ENCODE results near the gene MED15. TPM values are rescaled to one million over a fixed set of nuclear protein-coding genes. Genes with fewer than 3 reads are reported as not detected.

MED15 gene
- total and polyA plus RNA-seq, 2 of the 4 experiments (the other 2 are of a cell fraction), result 19.0 to 68.8 TPM

DNA sequence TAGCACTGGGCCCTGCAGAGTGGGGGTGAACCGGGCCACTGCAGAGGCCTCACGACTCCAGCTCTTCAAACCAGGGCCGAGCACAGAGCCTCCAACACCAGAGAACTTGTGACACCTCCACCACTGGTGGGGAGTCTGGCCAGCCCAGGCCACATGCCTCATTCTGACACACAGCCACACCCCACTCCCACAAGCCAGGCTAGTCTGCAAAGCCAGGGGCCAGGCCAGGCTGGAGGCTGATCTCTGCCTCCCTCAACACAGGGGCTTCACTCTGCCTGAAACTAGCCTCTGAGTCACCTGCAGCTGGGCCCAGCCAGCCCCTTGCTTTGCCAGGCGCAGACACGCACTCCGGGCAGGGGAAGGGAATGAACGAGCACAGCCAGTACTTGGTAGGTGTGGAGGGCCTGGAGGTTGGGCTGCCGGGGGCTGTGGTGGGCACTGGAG is 102.9 kb downstream of the MED15 start:
- in situ Hi-C loops (cut with MboI; ENCODE audit: low sequenced_read_pairs), result no loop called here
- CTCF ChIA-PET, result no interaction called here
- DNase-seq, result no peak

More for the DNA sequence above, 102.9 kb downstream of the MED15 start:
- no peak overlapping the region for H3K14ac ChIP-seq (replicated peaks; ENCODE audit: low read depth, low read length)
- no peak overlapping the region for H3K4ac ChIP-seq (ENCODE audit: low read depth, low read length)
- dilution Hi-C loops (cut with HindIII; ENCODE audit: low sequenced_read_pairs, unreplicated experiment), result no loop called here
- H3K27ac ChIP-seq (ENCODE audit: insufficient read depth, low read length), result no peak overlapping the region
- POLR2A ChIA-PET (ENCODE audit: unreplicated experiment), result no interaction called here
- ATAC-seq (ENCODE audit: low read depth), result no peak; the same call in 1 of the 2 replicates
- H2BK120ac ChIP-seq (ENCODE audit: low read depth, low read length), result no peak overlapping the region
- no TSS peak for BruUV-seq (replicated peaks)
- H2AFZ ChIP-seq (replicated peaks; ENCODE audit: low read length, poor library complexity), result peak overlapping the region; percentile 61
- no peak overlapping the region for H3K4me3 ChIP-seq (ENCODE audit: insufficient read depth, low read depth, low read length)
- no peaks in the 10 kb centered on the region for H3K4me1 ChIP-seq (ENCODE audit: control insufficient read depth, insufficient read depth, low read length)
- no peaks in the 10 kb centered on the region for H3K9me3 ChIP-seq (ENCODE audit: control insufficient read depth, insufficient read depth, low read length)
- no peaks in the 10 kb centered on the region for H3K36me3 ChIP-seq (ENCODE audit: control insufficient read depth, insufficient read depth, low read length)
- H3K4me2 ChIP-seq (ENCODE audit: low read depth, low read length), result no peak overlapping the region
- no peak overlapping the region for H4K91ac ChIP-seq (ENCODE audit: insufficient read depth, low read depth, low read length)
- intact Hi-C loops (cut with micrococcal nuclease), result no loop called here
- 79% methylated on average over 5 of the region's 8 CpGs; no CpG with 5 or more reads in 1 of the 2 experiments for WGBS, 2 experiments (ENCODE audit: extremely low coverage in 2 of 2, insufficient read length in 1 of 2)
- no peak overlapping the region for H4K8ac ChIP-seq (ENCODE audit: low read depth in 2 of 2, low read length in 2 of 2)
- H3K79me1 ChIP-seq (ENCODE audit: low read depth in 1 of 2, low read length in 2 of 2), result no peaks in the 10 kb centered on the region
- no peak overlapping the region for H3K18ac ChIP-seq (ENCODE audit: low read depth, low read length)
- no peaks in the 10 kb centered on the region for H3K9me1 ChIP-seq (ENCODE audit: insufficient read depth, low read length)
- no peak overlapping the region for H2AK5ac ChIP-seq (ENCODE audit: low read depth, low read length)
- no peak overlapping the region for H3K23ac ChIP-seq (ENCODE audit: low read depth, low read length)
- H4K5ac ChIP-seq (ENCODE audit: low read depth, low read length), result no peak overlapping the region
- no peaks in the 10 kb centered on the region for H4K20me1 ChIP-seq (ENCODE audit: insufficient read depth, low read length)
- TF ChIP-seq SMC3 (IDR thresholded peaks at IDR 0.05; ENCODE audit: low read depth, low read length), result no peak
- TF ChIP-seq, protein P1, sequence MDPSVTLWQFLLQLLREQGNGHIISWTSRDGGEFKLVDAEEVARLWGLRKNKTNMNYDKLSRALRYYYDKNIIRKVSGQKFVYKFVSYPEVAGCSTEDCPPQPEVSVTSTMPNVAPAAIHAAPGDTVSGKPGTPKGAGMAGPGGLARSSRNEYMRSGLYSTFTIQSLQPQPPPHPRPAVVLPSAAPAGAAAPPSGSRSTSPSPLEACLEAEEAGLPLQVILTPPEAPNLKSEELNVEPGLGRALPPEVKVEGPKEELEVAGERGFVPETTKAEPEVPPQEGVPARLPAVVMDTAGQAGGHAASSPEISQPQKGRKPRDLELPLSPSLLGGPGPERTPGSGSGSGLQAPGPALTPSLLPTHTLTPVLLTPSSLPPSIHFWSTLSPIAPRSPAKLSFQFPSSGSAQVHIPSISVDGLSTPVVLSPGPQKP (IDR thresholded peaks at IDR 0.05; ENCODE audit: borderline replicate concordance, low read depth, low read length), result no peak
- TF ChIP-seq FOS (IDR thresholded peaks at IDR 0.05; ENCODE audit: low read depth, low read length), result no peak
- no peak for TF ChIP-seq RAD21 (IDR thresholded peaks at IDR 0.05; ENCODE audit: low read length)
- no peak for TF ChIP-seq POLR2A (IDR thresholded peaks at IDR 0.05; ENCODE audit: low read depth, low read length)
- TF ChIP-seq, protein P2, sequence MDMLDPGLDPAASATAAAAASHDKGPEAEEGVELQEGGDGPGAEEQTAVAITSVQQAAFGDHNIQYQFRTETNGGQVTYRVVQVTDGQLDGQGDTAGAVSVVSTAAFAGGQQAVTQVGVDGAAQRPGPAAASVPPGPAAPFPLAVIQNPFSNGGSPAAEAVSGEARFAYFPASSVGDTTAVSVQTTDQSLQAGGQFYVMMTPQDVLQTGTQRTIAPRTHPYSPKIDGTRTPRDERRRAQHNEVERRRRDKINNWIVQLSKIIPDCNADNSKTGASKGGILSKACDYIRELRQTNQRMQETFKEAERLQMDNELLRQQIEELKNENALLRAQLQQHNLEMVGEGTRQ (IDR thresholded peaks at IDR 0.05; ENCODE audit: low read depth, low read length), result no peak
- TF ChIP-seq BHLHE40 (IDR thresholded peaks at IDR 0.05; ENCODE audit: low read depth, low read length), result no peak
- no peak for TF ChIP-seq MAFK (IDR thresholded peaks at IDR 0.05; ENCODE audit: low read depth, low read length)
- TF ChIP-seq MAZ (IDR thresholded peaks at IDR 0.05; ENCODE audit: borderline replicate concordance, low read depth, low read length), result no peak
- TF ChIP-seq RFX5 (IDR thresholded peaks at IDR 0.05; ENCODE audit: low read depth, low read length), result no peak
- no peak for TF ChIP-seq MXI1 (IDR thresholded peaks at IDR 0.05; ENCODE audit: borderline replicate concordance, low read depth, low read length)
- TF ChIP-seq NFE2L2 (IDR thresholded peaks at IDR 0.05; ENCODE audit: low read depth, low read length), result no peak
- no peak overlapping the region for H2BK5ac ChIP-seq (ENCODE audit: low read depth, low read length, poor library complexity, severe bottlenecking)
- peaks cover 61% of the 10 kb centered on the region for H3K27me3 ChIP-seq (ENCODE audit: control insufficient read depth, insufficient read depth, low read length)
- no peak overlapping the region for H3K9ac ChIP-seq (ENCODE audit: low read depth, low read length)
- no peak overlapping the region for H2BK20ac ChIP-seq (ENCODE audit: low read depth, low read length)
- H2BK15ac ChIP-seq (ENCODE audit: low read depth, low read length), result no peak overlapping the region
- H2AK9ac ChIP-seq (replicated peaks; ENCODE audit: low read depth, low read length, poor library complexity), result peak overlapping the region; percentile 28
- no peak overlapping the region for H3K56ac ChIP-seq (ENCODE audit: extremely low read depth, insufficient read depth, low read length)

All from IMR-90 (cell line).